Measurements from ENCODE around the gene ARAP1.

GRCh38 chr11:72762641-72763304, 10.6 kb upstream of the ARAP1 start:
- TF ChIP-seq TCF12 (IDR thresholded peaks at IDR 0.05; ENCODE audit: low read depth, low read length), result no peak
- TF ChIP-seq, protein P1, sequence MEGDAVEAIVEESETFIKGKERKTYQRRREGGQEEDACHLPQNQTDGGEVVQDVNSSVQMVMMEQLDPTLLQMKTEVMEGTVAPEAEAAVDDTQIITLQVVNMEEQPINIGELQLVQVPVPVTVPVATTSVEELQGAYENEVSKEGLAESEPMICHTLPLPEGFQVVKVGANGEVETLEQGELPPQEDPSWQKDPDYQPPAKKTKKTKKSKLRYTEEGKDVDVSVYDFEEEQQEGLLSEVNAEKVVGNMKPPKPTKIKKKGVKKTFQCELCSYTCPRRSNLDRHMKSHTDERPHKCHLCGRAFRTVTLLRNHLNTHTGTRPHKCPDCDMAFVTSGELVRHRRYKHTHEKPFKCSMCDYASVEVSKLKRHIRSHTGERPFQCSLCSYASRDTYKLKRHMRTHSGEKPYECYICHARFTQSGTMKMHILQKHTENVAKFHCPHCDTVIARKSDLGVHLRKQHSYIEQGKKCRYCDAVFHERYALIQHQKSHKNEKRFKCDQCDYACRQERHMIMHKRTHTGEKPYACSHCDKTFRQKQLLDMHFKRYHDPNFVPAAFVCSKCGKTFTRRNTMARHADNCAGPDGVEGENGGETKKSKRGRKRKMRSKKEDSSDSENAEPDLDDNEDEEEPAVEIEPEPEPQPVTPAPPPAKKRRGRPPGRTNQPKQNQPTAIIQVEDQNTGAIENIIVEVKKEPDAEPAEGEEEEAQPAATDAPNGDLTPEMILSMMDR (IDR thresholded peaks at IDR 0.05; ENCODE audit: control extremely low read depth in 1 of 3, insufficient read depth in 1 of 3, low read depth in 1 of 3, low read length in 3 of 3), result no peak
- TF ChIP-seq ASH2L (IDR thresholded peaks at IDR 0.05; ENCODE audit: low read length), result no peak
- TF ChIP-seq EP300 (IDR thresholded peaks at IDR 0.05; ENCODE audit: borderline replicate concordance in 1 of 2, low read depth in 2 of 2, low read length in 2 of 2), result no peak
- TF ChIP-seq POLR2A (IDR thresholded peaks at IDR 0.05; ENCODE audit: control extremely low read depth in 1 of 2, low read depth in 2 of 2, low read length in 2 of 2), result no peak
- TF ChIP-seq RNF2 (IDR thresholded peaks at IDR 0.05; ENCODE audit: borderline replicate concordance, low read depth, low read length, missing control alignments, poor library complexity, severe bottlenecking), result no peak
- no peak for TF ChIP-seq SRF (IDR thresholded peaks at IDR 0.05; ENCODE audit: low read depth, low read length)
- TF ChIP-seq CHD2 (IDR thresholded peaks at IDR 0.05; ENCODE audit: low read length), result no peak
- TF ChIP-seq POLR2AphosphoS5 (IDR thresholded peaks at IDR 0.05; ENCODE audit: low read depth, low read length), result no peak

All from H1 (cell line).